NCI-H2029 (cell line): ENCODE measurements around the gene MRPL53.

Experiments
- DNase-seq: peaks from one replicate; lab custom pipeline; 2025; lab: John Stamatoyannopoulos, UW

Gene MRPL53

DNA sequence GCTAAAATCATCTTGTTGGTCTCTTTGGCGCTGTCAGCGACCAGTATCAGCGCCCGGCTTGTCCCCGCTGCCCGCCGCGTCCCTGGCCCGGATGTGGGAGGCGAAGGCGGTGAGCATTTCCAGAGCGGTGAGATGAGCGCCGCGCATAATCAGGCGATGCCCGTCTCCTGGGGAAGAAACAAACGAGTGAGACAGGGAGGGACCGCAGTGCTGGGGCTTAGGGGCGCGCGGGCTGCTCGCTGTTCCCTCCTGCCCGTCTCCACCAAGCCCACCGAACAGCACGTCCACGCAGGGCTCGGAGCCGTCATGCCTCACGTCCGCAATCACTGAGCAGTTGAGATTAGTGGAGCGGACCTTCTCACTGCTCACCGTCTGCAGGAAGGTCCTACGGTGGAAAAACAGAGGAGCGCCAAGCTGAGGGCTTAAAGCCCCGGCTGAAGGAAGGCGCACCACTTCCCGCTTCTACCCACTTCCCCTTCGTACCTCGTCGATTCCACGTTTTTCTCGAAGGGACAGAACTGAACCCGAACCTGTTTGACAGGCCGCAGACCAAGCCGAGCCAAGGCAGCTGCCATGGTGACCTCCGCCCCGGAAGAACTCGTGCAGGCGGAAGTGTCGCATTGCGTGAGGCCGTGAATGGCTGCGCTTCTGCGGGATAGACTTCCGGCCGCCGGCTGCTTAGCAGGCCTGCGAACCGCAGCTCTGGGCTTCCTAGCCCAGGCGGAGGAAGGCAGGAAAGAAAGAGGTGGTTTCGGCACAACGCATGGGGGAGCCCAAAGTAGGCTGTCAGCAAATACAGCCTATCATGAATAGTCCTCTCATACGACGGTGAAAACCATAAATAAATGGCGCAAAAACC, at the start of gene MRPL53:
TSS of gene MRPL53 (minus strand) at position 595 of the 859 bp plus-strand sequence. CDS start at position 575, 20 bp downstream.
- peak; percentile 83 for DNase-seq

DNA sequence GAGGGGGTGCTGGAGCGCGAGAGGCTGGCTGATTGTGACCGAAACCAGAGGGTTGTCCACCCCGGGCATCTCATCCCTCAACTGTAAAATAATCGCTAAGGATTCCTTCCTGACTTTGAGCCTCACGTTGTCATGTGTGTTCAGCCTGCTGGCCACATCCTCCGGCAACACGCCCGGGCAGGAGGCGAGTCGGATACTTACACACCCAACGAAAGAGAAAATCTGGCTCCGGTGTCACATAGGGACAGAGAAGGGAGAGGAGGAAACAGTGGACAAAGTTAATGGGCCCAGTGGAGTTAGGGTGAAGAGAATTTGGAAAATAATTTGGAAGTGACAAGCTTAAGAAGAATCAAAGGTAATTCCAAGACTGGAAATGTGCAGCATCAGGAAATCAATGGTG, 44.2 kb upstream of the MRPL53 start:
- DNase-seq: no peak

DNA sequence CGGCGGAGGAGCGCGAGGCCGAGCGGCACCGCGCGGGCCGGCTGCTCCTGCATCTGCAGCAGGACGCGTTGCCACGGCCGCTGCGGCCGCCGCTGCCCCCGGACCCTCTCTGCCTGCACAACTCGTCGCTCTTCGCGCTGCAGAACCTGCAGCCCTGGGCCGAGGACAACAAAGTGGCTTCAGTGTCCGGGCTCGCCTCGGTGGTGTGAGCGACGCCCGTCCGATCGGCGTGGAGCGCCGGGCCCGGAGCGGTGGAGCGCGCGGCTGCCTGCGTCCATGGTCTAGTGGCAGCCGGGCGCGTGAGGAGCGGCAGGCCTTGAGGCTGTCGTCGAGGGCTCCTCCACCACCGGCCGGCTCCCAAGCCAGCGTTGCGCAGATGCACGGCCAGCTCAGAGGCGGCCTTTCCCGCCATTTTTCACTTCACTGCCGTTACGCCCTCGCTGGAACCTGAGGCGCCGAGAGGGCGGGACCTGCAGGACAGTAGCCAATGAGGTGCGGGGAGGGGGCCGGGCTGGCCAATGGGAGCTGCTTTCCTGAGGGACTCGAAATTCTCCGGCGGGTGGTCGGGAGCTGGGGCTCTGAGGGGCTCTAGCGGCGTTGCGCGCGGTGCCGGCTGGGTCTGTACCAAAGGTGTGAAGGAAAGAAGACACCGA, 43.6 kb upstream of the MRPL53 start:
- peak; percentile 25 for DNase-seq

DNA sequence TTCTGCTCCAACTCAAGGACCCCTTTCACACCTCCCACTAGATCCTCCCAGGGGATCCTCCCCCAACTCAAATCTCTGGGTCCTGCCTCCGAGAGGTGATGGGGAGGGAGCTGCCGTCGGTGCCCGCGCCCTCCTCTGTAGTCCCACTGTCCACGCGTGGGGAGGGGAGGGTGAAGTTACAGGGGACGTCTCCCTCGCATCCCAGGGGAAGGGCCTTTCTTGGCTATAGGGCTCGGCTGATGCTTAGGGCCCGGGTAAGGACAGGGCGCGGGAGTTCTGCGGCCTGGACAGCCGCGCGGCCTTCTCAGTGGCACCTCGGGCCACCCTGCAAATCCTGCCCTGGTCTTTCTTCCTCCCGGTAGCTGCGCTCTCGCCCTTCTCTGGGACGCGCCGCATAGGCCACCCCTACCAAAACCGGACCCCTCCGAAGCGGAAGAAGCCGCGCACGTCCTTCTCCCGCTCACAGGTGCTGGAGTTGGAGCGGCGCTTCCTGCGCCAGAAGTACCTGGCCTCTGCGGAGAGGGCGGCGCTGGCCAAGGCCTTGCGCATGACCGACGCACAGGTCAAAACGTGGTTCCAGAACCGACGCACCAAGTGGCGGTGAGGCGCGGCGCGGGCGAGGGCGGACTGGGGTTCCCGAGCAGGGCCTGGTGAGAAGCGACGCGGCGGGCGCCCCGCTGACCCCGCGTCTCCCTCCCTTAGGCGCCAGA, 42.9 kb upstream of the MRPL53 start:
- DNase-seq: no peak

GRCh38 chr2:74514368-74515270, 42.1 kb upstream of the MRPL53 start, which contains the start of gene TLX2:
TSS of gene TLX2 (plus strand) at chr2:74514450. CDS start at chr2:74514807, 357 bp downstream.
- DNase-seq: no peak

DNA sequence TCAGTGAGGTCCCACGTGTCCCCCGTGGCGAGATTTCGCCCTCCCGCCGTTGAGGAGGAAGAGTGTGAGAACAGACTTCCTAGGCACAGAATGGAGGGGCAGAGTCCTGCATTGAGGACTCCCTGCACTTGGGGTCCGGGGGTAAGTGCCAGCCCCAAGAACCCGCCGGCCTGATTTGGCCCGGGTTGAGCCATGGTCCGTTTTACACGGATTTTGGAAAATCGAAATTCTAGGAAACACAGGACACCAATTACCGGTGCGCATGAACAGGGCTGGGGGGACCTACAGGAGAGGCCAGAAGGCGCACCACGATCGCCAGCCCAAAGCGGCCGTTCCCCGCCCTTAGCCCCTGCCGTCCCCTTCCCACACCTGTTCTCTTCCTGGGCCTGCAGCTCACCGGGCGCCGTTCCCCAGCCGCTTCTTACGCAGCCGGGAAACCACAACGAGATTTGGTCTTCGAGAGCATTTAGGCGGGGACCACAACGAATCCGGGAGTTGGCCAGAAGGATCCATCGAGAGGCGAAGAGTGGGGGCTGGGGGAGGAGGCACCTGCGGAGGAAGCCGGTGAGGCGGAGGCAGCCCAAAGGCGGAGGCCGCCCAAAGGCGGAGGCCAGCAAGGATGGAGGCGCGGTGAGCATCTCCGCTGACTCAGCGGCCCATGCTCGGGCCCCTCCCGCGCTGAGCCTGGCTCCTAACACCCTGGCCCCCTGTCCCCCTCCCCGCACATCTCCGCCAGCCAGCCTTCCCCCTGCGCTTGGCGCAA, 41.3 kb upstream of the MRPL53 start:
- no peak for DNase-seq

- no peak for DNase-seq
These were observed 40.5 kb upstream of the MRPL53 start for GRCh38 chr2:74512744-74513604.

GRCh38 chr2:74511104-74511989, 38.9 kb upstream of the MRPL53 start:
- DNase-seq: no peak

GRCh38 chr2:74510272-74510671, 37.8 kb upstream of the MRPL53 start:
- no peak for DNase-seq

- DNase-seq: no peak
These were observed 35.5 kb upstream of the MRPL53 start for GRCh38 chr2:74507926-74508520.

DNA sequence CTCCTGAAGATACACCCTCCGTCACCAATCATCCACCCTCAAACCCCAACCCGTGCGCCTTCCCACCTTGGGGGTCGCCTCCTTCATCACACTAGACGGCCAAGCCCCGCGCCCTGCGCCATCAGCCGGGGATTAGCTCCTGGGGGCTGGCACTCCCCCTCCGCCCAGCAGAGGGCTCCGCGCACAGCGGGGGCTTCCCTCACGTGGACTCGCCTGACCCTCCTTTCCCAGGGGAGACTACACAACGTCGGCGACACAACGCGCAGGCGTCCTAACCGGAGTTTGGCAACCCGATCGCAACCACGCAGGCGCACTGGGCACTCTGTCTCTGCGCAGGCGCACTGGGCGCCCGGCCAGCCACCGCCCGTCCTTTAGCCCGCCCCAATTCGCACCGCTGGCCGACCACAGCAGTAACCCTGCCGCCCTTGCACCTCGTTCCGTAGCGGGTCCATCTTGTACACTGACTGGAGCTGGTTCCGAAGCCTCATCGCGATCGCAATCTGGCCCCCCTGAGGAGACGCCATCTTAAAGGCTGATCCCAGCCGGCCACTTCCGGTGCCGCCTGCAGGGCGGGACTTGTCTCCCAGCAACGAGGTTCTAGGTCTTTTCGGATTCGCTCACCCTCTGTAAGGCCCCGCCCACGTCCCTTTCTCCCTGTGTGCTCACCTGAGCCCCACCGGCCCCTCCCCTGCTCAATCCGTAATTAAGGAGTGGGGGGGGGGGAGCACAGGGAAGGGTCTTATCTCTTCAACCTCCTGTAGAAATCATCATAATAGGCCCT, 34.9 kb upstream of the MRPL53 start, which contains the start of gene PCGF1:
TSS of gene PCGF1 (minus strand) at position 551 of the 781 bp plus-strand sequence. CDS start at position 524, 27 bp downstream.
- DNase-seq: peak; percentile 93

- DNase-seq: no peak
These were observed 33.2 kb upstream of the MRPL53 start for GRCh38 chr2:74505448-74506246.

DNA sequence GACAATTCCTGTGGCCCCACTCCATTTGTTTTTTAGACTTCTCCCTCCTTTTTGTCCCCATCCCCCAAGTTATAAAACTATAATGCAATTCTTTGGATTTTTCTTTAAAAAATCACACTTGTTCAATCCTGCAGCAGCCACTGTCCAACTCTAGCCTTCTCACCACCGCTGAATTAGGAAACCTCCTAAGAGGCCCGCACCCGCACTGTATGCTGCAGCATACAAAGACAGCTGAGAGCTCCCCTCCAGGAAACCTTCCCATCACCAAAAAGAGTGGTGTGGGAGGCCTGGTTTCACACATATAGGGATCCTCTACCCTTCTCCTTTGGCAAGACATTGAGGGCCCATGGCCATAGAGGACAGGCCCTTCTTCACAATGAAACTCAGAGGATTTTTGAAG, 32.1 kb upstream of the MRPL53 start:
- no peak for DNase-seq

DNA sequence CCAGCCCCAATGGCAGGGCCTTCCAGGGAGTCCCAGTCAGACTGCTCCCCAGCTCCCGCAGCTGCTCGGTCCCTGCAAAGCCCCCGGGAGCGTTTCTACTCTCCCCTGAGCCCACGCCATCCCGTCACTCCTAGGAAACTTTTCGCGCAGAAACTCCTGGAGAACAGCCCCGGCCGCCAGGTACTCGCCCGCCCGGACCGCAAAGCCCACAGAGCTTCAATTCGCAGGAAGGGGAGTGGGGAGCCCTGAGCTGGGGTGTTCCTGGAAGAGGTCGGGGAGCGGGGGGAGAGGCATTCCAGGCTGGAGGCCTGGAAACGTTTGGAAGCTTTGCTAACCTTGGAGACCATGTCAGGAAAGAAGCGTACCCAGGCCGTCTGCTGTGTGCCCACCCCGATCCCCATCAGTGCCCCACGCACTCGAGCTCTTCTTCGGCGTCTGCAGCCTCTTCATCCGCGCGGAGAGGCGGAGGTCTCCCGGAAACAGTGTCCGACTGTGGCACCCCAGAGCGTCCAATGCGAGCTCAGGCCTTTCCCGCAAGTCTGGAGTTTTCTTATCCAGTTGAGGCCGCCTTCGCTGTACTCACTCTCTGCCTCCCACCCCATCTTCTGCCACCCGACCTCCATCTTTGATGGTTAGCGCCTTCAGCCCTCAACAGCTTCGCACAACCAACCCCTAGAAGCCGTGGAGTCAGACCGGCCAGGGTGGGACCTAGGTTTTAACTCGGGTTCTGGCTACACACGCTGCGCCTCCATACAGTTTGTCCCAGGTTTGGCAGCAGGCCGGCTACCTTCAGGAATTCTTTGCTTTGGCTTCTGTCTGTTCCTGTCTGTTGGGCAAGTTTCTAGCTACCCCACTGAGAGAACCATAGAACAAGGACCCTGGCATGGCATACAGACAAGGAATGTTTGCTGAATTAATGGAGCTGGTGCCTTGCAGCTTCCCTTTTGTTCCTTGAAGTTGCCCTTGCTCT, 31.3 kb upstream of the MRPL53 start:
- no peak for DNase-seq
